Measurements from ENCODE around the gene DIS3L. TPM values are rescaled to one million over a fixed set of nuclear protein-coding genes. Genes with fewer than 3 reads are reported as not detected.
"Not testable (repeated sequence)": the region's sequence is repeated elsewhere in the genome, so short reads cannot be mapped to it uniquely, and the experiment has no call there.

The DIS3L gene
- total RNA-seq, 2 donors from 2014 or later: 23.6 to 54.7 TPM

- no peak for TF ChIP-seq CTCF (IDR thresholded peaks at IDR 0.05)
- Histone ChIP-seq H3K4me1 (no peaks in the 10 kb centered on the region), H3K36me3 (peaks cover 76% of the 10 kb centered on the region)
Measured at GRCh38 chr15:66327736-66328135, 34.4 kb downstream of the DIS3L start.

GRCh38 chr15:66328771-66329170 is 35.4 kb downstream of the DIS3L start:
- H3K27ac ChIP-seq: no peak overlapping the region
- peaks cover 75% of the 10 kb centered on the region for H3K36me3 ChIP-seq
- no peaks in the 10 kb centered on the region for H3K4me1 ChIP-seq
- H3K4me3 ChIP-seq: no peak overlapping the region
- no peaks in the 10 kb centered on the region for H3K27me3 ChIP-seq
- no peak for DNase-seq (ENCODE audit: low spot score)
- no peak for TF ChIP-seq CTCF (IDR thresholded peaks at IDR 0.05)
- no peaks in the 10 kb centered on the region for H3K9me3 ChIP-seq

More at GRCh38 chr15:66327736-66328135, 34.4 kb downstream of the DIS3L start:
- Histone ChIP-seq H3K27ac (no peak overlapping the region), H3K27me3 (no peaks in the 10 kb centered on the region), H3K9me3 (no peaks in the 10 kb centered on the region), H3K4me3 (no peak overlapping the region)
- no peak for DNase-seq (ENCODE audit: low spot score)

GRCh38 chr15:66348530-66348929 is 55.2 kb downstream of the DIS3L start:
- H3K27me3 ChIP-seq; H3K9me3 ChIP-seq; H3K4me3 ChIP-seq; H3K36me3 ChIP-seq; H3K4me1 ChIP-seq; H3K27ac ChIP-seq; DNase-seq (ENCODE audit: low spot score): not testable (repeated sequence)

GRCh38 chr15:66356077-66356358 is 62.6 kb downstream of the DIS3L start:
- no peaks in the 10 kb centered on the region for H3K27me3 ChIP-seq
- H3K27ac ChIP-seq: peak overlapping the region; percentile 76 to 77
- no peaks in the 10 kb centered on the region for H3K9me3 ChIP-seq
- no peaks in the 10 kb centered on the region for H3K36me3 ChIP-seq
- H3K4me3 ChIP-seq: peak overlapping the region; percentile 50 to 67
- peaks cover 0 to 14% of the 10 kb centered on the region in 2 donors for H3K4me1 ChIP-seq
- DNase-seq (ENCODE audit: low spot score): no peak
- no peak for TF ChIP-seq CTCF (IDR thresholded peaks at IDR 0.05)

- peak within 1 kb of the TSS; percentile 50 to 67 for H3K4me3 ChIP-seq
- H3K4me1 ChIP-seq: peaks cover 0 to 14% of the 10 kb centered on the region in 2 donors
Measured at GRCh38 chr15:66356359-66357236, 63.2 kb downstream of the DIS3L start, which contains the start of gene TIPIN. TSS of gene TIPIN (minus strand) at chr15:66356685. CDS start at chr15:66352947, 3,738 bp downstream.

More at GRCh38 chr15:66356359-66357236, 63.2 kb downstream of the DIS3L start, which contains the start of gene TIPIN:
- Histone ChIP-seq H3K27me3 (no peaks in the 10 kb centered on the region), H3K27ac (peak within 1 kb of the TSS; percentile 76 to 77), H3K36me3 (no peaks in the 10 kb centered on the region), H3K9me3 (no peaks in the 10 kb centered on the region)
- DNase-seq (ENCODE audit: low spot score): peak; percentile 93
- TF ChIP-seq CTCF (IDR thresholded peaks at IDR 0.05): no peak
